Fibroblast of the aortic adventitia (primary cell): Measurements from ENCODE around the gene FSD1. TPM values are rescaled to one million over a fixed set of nuclear protein-coding genes. Genes with fewer than 3 reads are reported as not detected.
A peak's percentile ranks its signal among the peaks of the same experiment; 100 is the strongest.

Experiments used
- DNase-seq: peaks from one replicate; pipeline ENCODE4 v3.0.0-alpha.2; 2010; ENCODE audit warnings: low read depth
- H3K4me3 ChIP-seq: 2 replicates; pipeline ENCODE4 v1.5.1; 2011; ENCODE audit warnings: low read depth, mild to moderate bottlenecking, control low read depth, low read length, moderate library complexity
- CTCF ChIP-seq: IDR thresholded peaks from 2 replicates; pipeline ENCODE4 v1.5.1; 2011; ENCODE audit warnings: mild to moderate bottlenecking, low read length, control low read depth, inconsistent platforms; ENCODE audit not compliant: insufficient read depth
- total RNA-seq: library from RNA; depleted of rRNA; stranded (reverse); fragments of >200 nt; gene quantifications from 2 replicates; pipeline ENCODE4 v1.2.3, GENCODE V29; 2012; ENCODE audit warnings: low replicate concordance

The FSD1 gene
- total RNA-seq, 1 donor = 7.5 TPM

- H3K4me3 ChIP-seq = peak overlapping the region; percentile 54
- DNase-seq = peak; percentile 21
- TF ChIP-seq CTCF = no peak
These were observed 33.6 kb downstream of the FSD1 start for GRCh38 chr19:4337906-4338440.

- no peak for DNase-seq
- no peak for TF ChIP-seq CTCF
- H3K4me3 ChIP-seq = peak within 1 kb of the TSS; percentile 54
These were observed 34.3 kb downstream of the FSD1 start, which contains the start of gene STAP2 for GRCh38 chr19:4338441-4339355. TSS of gene STAP2 (minus strand) at chr19:4338827. CDS start at chr19:4338753, 74 bp downstream.

GRCh38 chr19:4342314-4342614, 37.9 kb downstream of the FSD1 start:
- H3K4me3 ChIP-seq = peak overlapping the region; percentile 73
- DNase-seq = no peak
- TF ChIP-seq CTCF = no peak

GRCh38 chr19:4342615-4343369, 38.4 kb downstream of the FSD1 start:
- peak; percentile 46 for TF ChIP-seq CTCF
- peak; percentile 100 for DNase-seq
- peak overlapping the region; percentile 82 for H3K4me3 ChIP-seq

GRCh38 chr19:4343370-4344307, 39.2 kb downstream of the FSD1 start, which contains the start of gene MPND:
TSS of gene MPND (plus strand) at chr19:4343562. CDS start at chr19:4343594, 32 bp downstream.
- TF ChIP-seq CTCF = no peak
- DNase-seq = peak; percentile 63
- peak within 1 kb of the TSS; percentile 82 for H3K4me3 ChIP-seq
